MM.1S (cell line): ENCODE results near the gene TSN.
"Not testable (repeated sequence)": the region's sequence is repeated elsewhere in the genome, so short reads cannot be mapped to it uniquely, and the experiment has no call there.

Source experiments
- DNase-seq: peaks from one replicate; pipeline ENCODE4 v3.0.0-alpha.2; 2015
- H2AFZ ChIP-seq: fragments of 300-600 bp; sonication (generic); 2 replicates; pipeline ENCODE4 v1.6.0; 2016; ENCODE audit warnings: antibody characterized with exemption, low read length
- H3F3A ChIP-seq: fragments of 300-600 bp; sonication (generic); 2 replicates; pipeline ENCODE4 v1.6.1; 2016; ENCODE audit warnings: mild to moderate bottlenecking, antibody characterized with exemption, low read length, moderate library complexity, mixed read lengths; ENCODE audit not compliant: insufficient read depth
- H3K27ac ChIP-seq: fragments of 300-600 bp; sonication (generic); 2 replicates; pipeline ENCODE4 v1.5.1; 2016; ENCODE audit warnings: mild to moderate bottlenecking, low read length
- H3K27me3 ChIP-seq: fragments of 300-600 bp; sonication (generic); replicated peaks from 2 replicates; pipeline ENCODE4 v1.6.0; 2016; ENCODE audit warnings: low read length; ENCODE audit not compliant: insufficient read depth
- H3K36me3 ChIP-seq: fragments of 300-600 bp; sonication (generic); replicated peaks from 2 replicates; pipeline ENCODE4 v1.6.1; 2016; ENCODE audit warnings: mild to moderate bottlenecking, low read length, mixed read lengths; ENCODE audit not compliant: insufficient read depth
- H3K4me1 ChIP-seq: fragments of 300-600 bp; sonication (generic); 2 replicates; pipeline ENCODE4 v1.6.1; 2016; ENCODE audit warnings: low read length, mixed read lengths
- H3K4me2 ChIP-seq: fragments of 300-600 bp; sonication (generic); 2 replicates; pipeline ENCODE4 v1.6.0; 2016; ENCODE audit warnings: low read depth, low read length
- H3K4me3 ChIP-seq: fragments of 300-600 bp; sonication (generic); 2 replicates; pipeline ENCODE4 v1.5.1; 2016; ENCODE audit warnings: low read length, mixed read lengths
- H3K79me2 ChIP-seq: fragments of 300-600 bp; sonication (generic); 2 replicates; pipeline ENCODE4 v1.6.1; 2016; ENCODE audit warnings: mixed run types, low read length, mixed read lengths
- H3K9ac ChIP-seq: fragments of 300-600 bp; sonication (generic); 2 replicates; pipeline ENCODE4 v1.6.1; 2016; ENCODE audit warnings: low read length, mixed read lengths
- H3K9me2 ChIP-seq: fragments of 300-600 bp; sonication (generic); replicated peaks from 2 replicates; pipeline ENCODE4 v1.6.1; 2016; ENCODE audit warnings: mild to moderate bottlenecking, low read length, mixed read lengths; ENCODE audit not compliant: insufficient read depth
- H3K9me3 ChIP-seq: fragments of 300-600 bp; sonication (generic); replicated peaks from 2 replicates; pipeline ENCODE4 v1.6.1; 2016; ENCODE audit warnings: mild to moderate bottlenecking, low read length, mixed read lengths; ENCODE audit not compliant: insufficient read depth
- H4K20me1 ChIP-seq: fragments of 300-600 bp; sonication (generic); 2 replicates; pipeline ENCODE4 v1.6.1; 2016; ENCODE audit warnings: mild to moderate bottlenecking, low read length, moderate library complexity, mixed read lengths; ENCODE audit not compliant: insufficient read depth
- CTCF ChIP-seq: fragments of 300-600 bp; sonication (generic); IDR thresholded peaks from 2 replicates; pipeline ENCODE4 v1.5.1; 2016; ENCODE audit warnings: antibody characterized with exemption, low read length, mixed read lengths
- EZH2 ChIP-seq: fragments of 300-600 bp; sonication (generic); optimal IDR thresholded peaks from 2 replicates; pipeline ENCODE3; 2017; ENCODE audit warnings: low read depth, mild to moderate bottlenecking, antibody characterized with exemption, low read length, mixed read lengths
- EZH2phosphoT487 ChIP-seq: fragments of 300-600 bp; sonication (generic); IDR thresholded peaks from 2 replicates; pipeline ENCODE4 v1.6.1; 2018; ENCODE audit warnings: antibody characterized with exemption, low read length

TSN gene

GRCh38 chr2:121727950-121728349 is 27.5 kb upstream of the TSN start:
- no peak overlapping the region for H3K4me2 ChIP-seq

GRCh38 chr2:121731366-121731765 is 24.1 kb upstream of the TSN start:
- H3K9me3 ChIP-seq, result no peaks in the 10 kb centered on the region
- H3K9me2 ChIP-seq, result no peaks in the 10 kb centered on the region
- H3K4me3 ChIP-seq, result no peak overlapping the region
- peaks cover 11% of the 10 kb centered on the region for H3F3A ChIP-seq
- peaks cover 50% of the 10 kb centered on the region for H3K79me2 ChIP-seq
- DNase-seq, result no peak
- no peak overlapping the region for H3K27ac ChIP-seq
- no peaks in the 10 kb centered on the region; the same call in 1 of the 2 replicates for H3K4me1 ChIP-seq
- H3K36me3 ChIP-seq, result peaks cover 16% of the 10 kb centered on the region
- peaks cover 3% of the 10 kb centered on the region; the same call in 1 of the 2 replicates for H4K20me1 ChIP-seq
- H3K9ac ChIP-seq, result no peak overlapping the region
- H2AFZ ChIP-seq, result no peak overlapping the region
- H3K27me3 ChIP-seq, result no peaks in the 10 kb centered on the region
- TF ChIP-seq EZH2, result no peak
- TF ChIP-seq CTCF, result no peak
- no peak for TF ChIP-seq EZH2phosphoT487
- no peak overlapping the region for H3K4me2 ChIP-seq

More at GRCh38 chr2:121727950-121728349, 27.5 kb upstream of the TSN start:
- no peak overlapping the region for H3K4me3 ChIP-seq
- TF ChIP-seq EZH2phosphoT487, result no peak
- H4K20me1 ChIP-seq, result no peaks in the 10 kb centered on the region
- no peaks in the 10 kb centered on the region for H3K9me2 ChIP-seq
- H3K27ac ChIP-seq, result no peak overlapping the region
- H3K36me3 ChIP-seq, result peaks cover 9% of the 10 kb centered on the region
- no peak for DNase-seq
- peaks cover 4% of the 10 kb centered on the region; the same call in 1 of the 2 replicates for H3F3A ChIP-seq
- peaks cover 20% of the 10 kb centered on the region for H3K79me2 ChIP-seq
- H3K9me3 ChIP-seq, result no peaks in the 10 kb centered on the region
- no peaks in the 10 kb centered on the region for H3K4me1 ChIP-seq
- no peak overlapping the region for H3K9ac ChIP-seq
- H3K27me3 ChIP-seq, result no peaks in the 10 kb centered on the region
- H2AFZ ChIP-seq, result no peak overlapping the region

GRCh38 chr2:121734544-121734943 is 20.9 kb upstream of the TSN start:
- H3K27ac ChIP-seq, H3F3A ChIP-seq, H2AFZ ChIP-seq, DNase-seq, H3K4me1 ChIP-seq, H3K9me2 ChIP-seq, H3K9ac ChIP-seq, H3K9me3 ChIP-seq, H4K20me1 ChIP-seq, H3K27me3 ChIP-seq, H3K4me3 ChIP-seq: not testable (repeated sequence)
- peaks cover 54% of the 10 kb centered on the region for H3K79me2 ChIP-seq
- peak overlapping the region; percentile 64; the same call in 1 of the 2 replicates for H3K4me2 ChIP-seq
- peaks cover 12% of the 10 kb centered on the region for H3K36me3 ChIP-seq

GRCh38 chr2:121735518-121736074 is 19.9 kb upstream of the TSN start:
- H3K79me2 ChIP-seq, result peaks cover 53% of the 10 kb centered on the region

More at GRCh38 chr2:121735518-121736074, 19.9 kb upstream of the TSN start:
- Histone ChIP-seq H2AFZ (no peak overlapping the region), H3K4me2 (peak overlapping the region; percentile 64), H3F3A (peaks cover 9% of the 10 kb centered on the region), H3K9ac (peak overlapping the region; percentile 96), H3K36me3 (peaks cover 11% of the 10 kb centered on the region), H3K4me3 (peak overlapping the region; percentile 96), H3K27ac (peak overlapping the region; percentile 64; the same call in 1 of the 2 replicates), H4K20me1 (peaks cover 3% of the 10 kb centered on the region; the same call in 1 of the 2 replicates), H3K9me2 (no peaks in the 10 kb centered on the region), H3K4me1 (no peaks in the 10 kb centered on the region; the same call in 1 of the 2 replicates), H3K27me3 (no peaks in the 10 kb centered on the region; the same call in 1 of the 2 replicates), H3K9me3 (no peaks in the 10 kb centered on the region)
- TF ChIP-seq CTCF (peak; percentile 31), EZH2phosphoT487 (no peak)
- peak; percentile 41 for DNase-seq
